Stimulated activated CD8-positive, alpha-beta memory T cell treated with anti-CD3 and anti-CD28 coated beads, Interleukin-12 subunit alpha, Interleukin-12 subunit beta, amount 100 ng/mL, for 4 hours (primary cell): ENCODE data around the gene CDC42BPB.

Experiments used
- DNase-seq: peaks from one replicate; pipeline ENCODE4 v3.0.0-alpha.2; 2020; ENCODE audit warnings: low read depth

The CDC42BPB gene

DNA sequence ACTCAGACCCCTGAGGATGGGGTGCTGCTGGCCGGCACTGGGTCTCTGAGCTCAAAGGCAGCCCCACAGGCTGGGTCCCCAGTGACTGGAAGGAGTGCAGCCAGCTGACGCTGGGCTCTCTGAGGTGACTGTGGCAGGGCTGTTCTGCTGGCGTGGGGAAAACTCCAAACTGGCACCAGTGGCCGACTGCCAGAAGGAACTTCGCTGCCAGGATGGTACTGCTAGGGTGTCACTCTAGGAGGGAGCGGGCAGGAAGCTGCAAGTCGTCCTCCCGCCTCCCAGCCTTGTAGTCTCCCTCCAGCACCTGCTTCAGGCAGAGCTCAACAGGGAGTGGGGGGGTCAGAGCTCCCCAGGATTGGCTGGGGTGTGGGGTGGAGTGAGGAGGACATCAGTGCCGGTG lies 41.3 kb downstream of the CDC42BPB start:
- DNase-seq = no peak

DNA sequence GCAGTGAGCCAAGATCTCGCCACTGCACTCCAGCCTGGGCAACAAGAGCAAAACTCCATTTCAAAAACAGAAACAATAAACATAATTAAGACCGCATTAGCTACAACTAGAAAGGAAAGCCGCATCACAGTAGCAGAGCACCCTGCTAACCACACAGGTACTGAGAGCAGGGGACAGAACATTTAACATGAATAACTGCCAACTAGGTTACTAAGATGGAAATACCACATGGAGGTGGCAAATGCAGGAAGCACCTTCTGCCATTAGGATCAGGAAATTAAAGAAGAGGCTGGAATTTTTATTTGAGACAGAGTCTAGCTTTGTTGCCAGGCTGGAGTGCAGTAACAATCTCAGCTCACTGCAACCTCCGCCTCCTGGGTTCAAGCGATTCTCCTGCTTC lies 41.9 kb downstream of the CDC42BPB start:
- no peak for DNase-seq

- DNase-seq = no peak
These were observed 42.7 kb downstream of the CDC42BPB start for GRCh38 chr14:103014466-103015228.

GRCh38 chr14:103013028-103013427 lies 44.3 kb downstream of the CDC42BPB start:
- DNase-seq = no peak

DNA sequence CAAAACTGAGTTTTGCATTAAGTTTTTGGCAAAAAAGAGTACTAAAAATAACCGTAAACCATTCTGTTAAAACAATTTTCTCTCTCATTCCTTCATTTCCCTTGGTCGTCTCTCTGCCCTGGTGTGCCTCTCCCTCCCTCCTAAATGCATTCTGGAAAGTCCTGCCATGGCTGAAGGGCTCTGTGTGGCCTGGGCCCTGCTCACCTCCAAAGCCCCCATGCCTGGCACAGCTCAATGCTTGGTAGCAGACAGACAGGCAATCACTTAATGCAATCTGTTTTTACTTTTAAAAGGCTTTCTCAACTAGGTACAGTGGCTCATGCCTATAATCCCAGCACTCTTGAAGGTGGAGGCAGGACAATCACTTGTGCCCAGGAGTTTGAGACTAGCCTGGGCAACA lies 47.8 kb downstream of the CDC42BPB start:
- DNase-seq = no peak

DNA sequence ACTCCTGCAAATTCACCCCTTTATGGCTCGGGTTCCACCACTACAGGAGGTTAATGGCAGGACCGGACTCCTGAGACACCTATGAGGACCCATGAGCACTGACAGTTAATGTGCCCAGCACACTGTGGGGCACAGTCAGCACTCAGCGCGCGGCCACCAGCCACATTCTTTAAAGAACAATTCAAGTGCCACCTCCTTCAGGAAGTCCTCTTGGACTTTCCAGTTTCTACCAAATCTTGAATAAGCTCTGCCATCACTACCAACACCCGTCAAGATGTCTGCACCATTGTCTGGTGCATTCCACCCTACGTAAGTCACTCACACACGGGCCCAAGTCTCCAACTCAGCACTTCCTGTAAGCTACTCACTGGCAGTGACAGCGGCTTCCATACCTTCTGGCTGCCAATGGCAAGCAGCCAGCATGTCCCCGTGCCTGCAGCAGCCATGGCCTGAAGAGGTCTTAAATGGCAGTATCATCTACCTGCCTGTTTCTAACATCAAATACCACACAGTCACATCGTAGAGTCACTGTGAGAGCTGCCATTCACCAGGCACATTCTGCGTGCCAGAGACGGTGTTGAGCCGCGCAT lies 48.5 kb downstream of the CDC42BPB start:
- no peak for DNase-seq

- DNase-seq = no peak
These were observed 49.2 kb downstream of the CDC42BPB start for GRCh38 chr14:103008126-103008525.

- DNase-seq = no peak
These were observed 49.8 kb downstream of the CDC42BPB start for GRCh38 chr14:103007555-103007954.

- DNase-seq = no peak
These were observed 50.3 kb downstream of the CDC42BPB start for GRCh38 chr14:103006991-103007520.

GRCh38 chr14:103006106-103006505 lies 51.2 kb downstream of the CDC42BPB start:
- no peak for DNase-seq

DNA sequence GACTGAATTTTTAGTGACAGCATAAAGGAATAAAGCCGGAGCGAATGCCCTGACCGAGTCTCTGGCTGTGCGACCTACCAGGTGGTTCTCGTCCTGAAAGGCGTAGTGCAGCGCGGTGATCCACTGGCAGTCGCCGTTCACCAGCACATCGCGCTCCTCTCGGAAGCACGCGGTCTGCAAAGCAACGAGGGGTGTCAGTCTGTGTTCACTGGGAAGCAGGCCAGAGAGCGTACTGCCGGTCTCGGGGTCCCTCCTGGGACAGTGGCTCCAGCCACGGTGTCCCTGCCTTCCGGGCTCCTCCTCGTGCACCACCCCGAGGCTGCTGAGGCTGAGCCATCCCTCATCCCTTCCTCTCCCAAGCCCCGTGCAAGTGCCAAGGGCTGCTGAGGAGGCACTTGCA lies 53.5 kb downstream of the CDC42BPB start:
- DNase-seq = no peak

DNA sequence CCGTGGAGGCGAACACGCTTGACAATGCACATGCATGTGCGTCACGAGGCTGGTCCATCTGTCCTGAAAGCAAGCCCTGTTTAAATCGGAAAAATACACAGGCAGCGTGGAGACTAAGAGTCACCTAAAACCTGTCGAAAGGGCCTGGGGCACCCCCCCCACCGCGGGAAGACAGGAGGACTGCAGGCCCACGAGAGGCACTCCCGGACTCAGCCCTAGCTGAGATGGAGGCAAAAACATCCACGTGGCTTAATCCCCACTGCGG lies 54.1 kb downstream of the CDC42BPB start:
- DNase-seq = no peak

GRCh38 chr14:103002578-103003350 lies 54.6 kb downstream of the CDC42BPB start:
- no peak for DNase-seq

DNA sequence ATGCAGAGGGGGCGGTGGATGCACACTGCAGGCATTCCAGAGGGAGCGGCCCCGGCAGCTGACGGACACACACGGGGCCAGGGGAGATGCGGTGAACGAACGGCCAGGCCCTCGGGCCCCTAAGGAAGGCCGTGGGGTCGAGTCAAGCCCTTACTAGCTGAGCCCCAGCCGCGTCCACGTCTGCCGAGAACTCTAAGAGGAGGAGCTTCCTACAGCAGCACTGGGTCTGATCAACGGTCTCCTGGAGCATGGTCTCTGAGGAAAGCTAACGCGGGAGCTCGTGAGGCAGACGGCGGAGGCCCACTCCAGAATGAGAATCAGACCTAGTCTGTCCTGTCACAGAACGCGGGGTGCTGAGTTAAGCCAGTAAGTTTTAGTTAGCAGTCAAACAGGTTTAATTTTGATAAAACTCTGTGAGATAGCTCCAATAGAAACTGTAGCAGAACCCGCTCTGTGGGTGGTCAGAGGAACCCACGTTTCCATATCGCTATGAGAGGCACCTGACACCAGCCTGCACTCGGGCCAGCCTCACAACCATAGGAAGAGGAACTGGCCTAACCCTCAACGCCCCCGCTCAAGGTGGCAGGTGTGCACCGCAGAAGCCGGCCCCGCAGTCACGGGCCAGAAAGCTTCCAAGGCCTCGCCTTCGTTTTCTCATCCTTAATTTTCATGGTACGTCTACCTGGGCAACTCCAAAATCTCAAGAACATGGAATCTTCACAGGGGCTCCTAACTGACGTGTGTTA lies 55.5 kb downstream of the CDC42BPB start:
- no peak for DNase-seq

DNA sequence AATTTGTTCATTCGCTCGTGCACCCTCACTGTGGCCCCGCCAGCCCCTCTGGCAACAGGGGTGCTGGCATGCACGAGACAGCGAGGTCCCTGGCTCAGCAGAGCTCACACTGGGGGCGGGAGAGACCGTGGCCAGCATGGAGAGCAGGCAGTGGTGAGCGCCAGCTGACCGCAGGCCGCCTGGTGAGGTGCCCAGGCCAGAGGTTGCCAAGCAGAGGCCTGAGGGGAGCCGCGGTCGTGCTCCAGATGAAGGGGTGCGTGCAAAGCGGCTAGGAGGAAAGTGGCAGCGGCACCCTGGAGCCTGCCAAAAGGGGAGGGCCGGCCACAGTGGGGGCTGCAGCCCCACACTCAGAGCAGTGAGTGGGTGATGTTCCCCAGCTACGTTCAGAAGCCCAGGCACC lies 56.1 kb downstream of the CDC42BPB start:
- no peak for DNase-seq

- no peak for DNase-seq
These were observed 56.9 kb downstream of the CDC42BPB start for GRCh38 chr14:103000291-103000921.

DNA sequence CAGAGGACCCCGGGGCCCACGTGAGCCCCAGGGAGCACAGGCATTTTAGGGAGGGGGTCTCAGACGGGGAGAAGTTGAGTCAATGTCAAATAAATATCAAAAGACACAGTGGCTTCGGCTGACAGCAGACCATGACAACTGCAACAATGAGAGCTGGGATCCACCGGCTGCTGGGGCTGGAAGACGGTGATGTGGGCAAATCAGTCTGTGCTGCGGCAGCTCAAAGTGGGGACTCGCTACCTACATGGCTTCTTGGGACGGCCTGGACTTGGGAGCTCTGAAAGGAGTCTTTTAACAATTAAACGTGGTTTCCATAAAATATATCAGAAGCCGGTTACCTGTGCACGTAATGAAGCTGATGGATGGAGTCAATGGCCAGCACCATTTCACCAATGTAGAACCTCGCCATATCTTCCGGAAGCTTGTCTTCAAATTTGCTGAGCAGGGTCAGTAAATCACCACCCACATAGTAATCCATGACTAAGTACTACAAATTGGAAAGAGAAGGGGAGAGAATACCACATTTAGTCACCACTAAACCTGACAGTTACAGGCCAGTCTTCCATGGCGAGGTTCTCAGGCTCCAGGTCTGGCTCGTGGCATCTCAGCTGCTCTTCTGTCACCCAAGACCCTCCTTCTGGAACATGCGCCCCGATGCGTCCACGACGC lies 58.0 kb downstream of the CDC42BPB start:
- no peak for DNase-seq

GRCh38 chr14:102998393-102998792 lies 59.0 kb downstream of the CDC42BPB start:
- DNase-seq = no peak

DNA sequence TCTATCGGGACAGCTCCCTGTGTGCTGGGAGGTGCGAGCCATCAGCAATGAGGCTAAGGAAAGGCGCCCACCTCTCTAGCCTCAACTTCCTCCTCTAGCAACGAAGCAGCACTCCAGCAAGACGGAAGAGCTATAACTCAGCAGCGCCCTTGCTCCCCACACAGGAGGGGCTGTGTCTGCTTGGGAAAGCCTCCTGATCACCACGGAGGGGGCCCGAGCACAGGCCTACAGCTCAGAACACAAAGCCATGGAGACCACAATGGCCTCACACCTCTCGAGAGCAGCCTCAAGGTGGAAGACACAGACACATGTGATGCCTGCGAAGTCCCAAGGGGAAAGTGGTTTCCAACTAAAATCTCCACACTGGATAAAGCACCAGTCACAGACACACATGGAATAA lies 60.4 kb downstream of the CDC42BPB start:
- no peak for DNase-seq

- DNase-seq = no peak
These were observed 62.7 kb downstream of the CDC42BPB start for GRCh38 chr14:102994689-102995088.

GRCh38 chr14:102993523-102993922 lies 63.8 kb downstream of the CDC42BPB start:
- DNase-seq = no peak
